Fibroblast of villous mesenchyme (primary cell): ENCODE results near the gene CXXC5. TPM values are rescaled to one million over a fixed set of nuclear protein-coding genes. Genes with fewer than 3 reads are reported as not detected.

ENCODE experiments used
- DNase-seq: peaks from one replicate; pipeline ENCODE4 v3.0.0-alpha.2; 2010; ENCODE audit warnings: low read depth
- H3K4me3 ChIP-seq: 2 replicates; pipeline ENCODE4 v1.5.1; 2011; ENCODE audit warnings: low read depth, mild to moderate bottlenecking, low read length
- CTCF ChIP-seq: IDR thresholded peaks from 2 replicates; pipeline ENCODE4 v1.5.1; 2012; ENCODE audit warnings: low read depth, mild to moderate bottlenecking, low read length; ENCODE audit not compliant: insufficient read depth
- total RNA-seq: library from RNA; depleted of rRNA; stranded (reverse); fragments of >200 nt; gene quantifications from 2 replicates; pipeline ENCODE4 v1.2.3, GENCODE V29; 2012

Gene CXXC5
- total RNA-seq, 1 donor, result 79.5 TPM

- H3K4me3 ChIP-seq, result no peak overlapping the region
- no peak for TF ChIP-seq CTCF
- no peak for DNase-seq
Measured at GRCh38 chr5:139683295-139684271, 35.4 kb downstream of the CXXC5 start.

GRCh38 chr5:139684350-139684880 lies 36.3 kb downstream of the CXXC5 start:
- DNase-seq, result no peak
- H3K4me3 ChIP-seq, result no peak overlapping the region
- TF ChIP-seq CTCF, result no peak

- no peak for TF ChIP-seq CTCF
- no peak for DNase-seq
Measured at GRCh38 chr5:139684881-139685749, 37.0 kb downstream of the CXXC5 start.

GRCh38 chr5:139685886-139686285 lies 37.7 kb downstream of the CXXC5 start:
- H3K4me3 ChIP-seq, result no peak overlapping the region
- TF ChIP-seq CTCF, result no peak

More at GRCh38 chr5:139684881-139685749, 37.0 kb downstream of the CXXC5 start:
- H3K4me3 ChIP-seq, result no peak overlapping the region

GRCh38 chr5:139686356-139686705 lies 38.2 kb downstream of the CXXC5 start:
- no peak for DNase-seq
- TF ChIP-seq CTCF, result no peak
- no peak overlapping the region for H3K4me3 ChIP-seq

More at GRCh38 chr5:139685886-139686285, 37.7 kb downstream of the CXXC5 start:
- no peak for DNase-seq

- no peak for DNase-seq
- H3K4me3 ChIP-seq, result no peak overlapping the region
- no peak for TF ChIP-seq CTCF
Measured at GRCh38 chr5:139686706-139687441, 38.7 kb downstream of the CXXC5 start.
